HG02678 (cell line): Measurements from ENCODE around the gene TC2N.
"Not testable (repeated sequence)": the region's sequence is repeated elsewhere in the genome, so short reads cannot be mapped to it uniquely, and the experiment has no call there.

Experiments
- ATAC-seq: cut with Tn5 transposase; IDR thresholded peaks from one replicate; pipeline ENCODE4 v1.9.1; 2021; ENCODE audit warnings: mild to moderate bottlenecking, moderate library complexity; ENCODE audit not compliant: unreplicated experiment

Gene TC2N

GRCh38 chr14:91889477-91890211 is 22.3 kb upstream of the TC2N start:
- ATAC-seq: no peak

- no peak for ATAC-seq
Measured at GRCh38 chr14:91888641-91889476, 21.5 kb upstream of the TC2N start.

DNA sequence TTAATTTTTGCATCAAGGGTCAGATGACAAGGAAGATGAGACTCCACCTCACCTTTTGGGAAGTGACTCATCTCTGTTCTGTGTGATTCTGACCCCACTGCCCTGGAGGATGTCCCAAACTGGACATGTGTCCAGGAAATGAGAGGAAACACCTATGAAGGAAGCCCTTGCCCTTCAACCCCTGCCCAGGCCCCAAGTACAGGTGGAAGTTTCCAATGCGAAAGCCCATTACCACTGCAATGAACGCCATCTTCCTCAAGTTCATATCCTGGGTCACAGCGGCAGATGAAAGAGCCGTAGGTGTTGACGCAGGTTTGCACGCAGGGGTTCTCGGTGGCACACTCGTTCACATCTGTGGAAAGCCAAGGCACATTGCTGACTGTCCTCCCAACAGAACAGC is 19.6 kb upstream of the TC2N start:
- ATAC-seq: no peak

- no peak for ATAC-seq
Measured at GRCh38 chr14:91885839-91886238, 18.5 kb upstream of the TC2N start.

DNA sequence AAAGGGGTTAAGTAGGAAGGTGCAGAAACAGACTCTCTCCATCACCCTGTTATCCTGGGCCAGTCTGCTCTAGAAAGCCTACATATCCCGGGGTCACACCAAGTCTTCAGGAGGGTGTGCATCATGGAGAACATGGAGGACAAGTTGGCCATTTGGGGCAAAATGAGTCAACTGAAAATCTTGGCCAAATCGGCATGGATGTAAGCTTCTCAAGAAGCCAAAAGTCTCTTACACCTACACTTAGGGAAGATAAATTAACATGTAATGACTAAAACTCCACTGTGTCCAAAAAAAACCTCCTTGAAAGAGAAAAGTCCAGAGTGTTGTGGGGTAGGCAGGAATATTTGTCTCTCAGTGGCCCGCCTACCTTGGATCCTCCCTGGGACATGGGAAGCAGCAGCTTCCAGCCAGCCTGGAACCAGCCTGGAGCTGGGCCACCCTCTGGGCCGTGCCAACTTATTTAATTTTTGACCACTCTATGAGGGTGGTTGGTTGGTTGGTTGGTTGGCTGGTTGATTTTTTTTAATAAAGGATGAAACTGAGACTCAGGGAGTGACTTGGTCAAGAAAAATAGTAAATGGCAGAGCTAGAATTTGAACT is 17.9 kb upstream of the TC2N start:
- no peak for ATAC-seq

DNA sequence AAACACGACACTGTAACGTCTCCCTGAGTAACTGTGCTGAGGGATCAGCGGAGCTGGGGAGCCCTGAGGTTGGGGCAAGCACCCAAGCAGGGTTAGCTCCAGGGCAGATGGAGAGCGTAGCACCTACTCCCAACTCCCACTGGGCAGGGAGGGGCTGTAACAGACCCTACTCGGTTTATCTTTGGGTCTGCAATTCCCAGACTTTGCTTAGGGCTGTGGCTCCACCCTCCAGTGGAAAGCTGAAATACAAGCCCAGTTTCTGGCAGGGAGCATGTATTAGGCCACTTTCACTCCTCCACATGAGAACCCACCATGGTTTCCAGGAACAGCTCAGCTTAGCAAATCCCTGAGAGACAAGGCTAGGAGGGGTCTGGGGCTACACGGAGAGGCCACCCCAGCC is 17.3 kb upstream of the TC2N start:
- ATAC-seq: no peak

- no peak for ATAC-seq
Measured at GRCh38 chr14:91883753-91884152, 16.4 kb upstream of the TC2N start.

DNA sequence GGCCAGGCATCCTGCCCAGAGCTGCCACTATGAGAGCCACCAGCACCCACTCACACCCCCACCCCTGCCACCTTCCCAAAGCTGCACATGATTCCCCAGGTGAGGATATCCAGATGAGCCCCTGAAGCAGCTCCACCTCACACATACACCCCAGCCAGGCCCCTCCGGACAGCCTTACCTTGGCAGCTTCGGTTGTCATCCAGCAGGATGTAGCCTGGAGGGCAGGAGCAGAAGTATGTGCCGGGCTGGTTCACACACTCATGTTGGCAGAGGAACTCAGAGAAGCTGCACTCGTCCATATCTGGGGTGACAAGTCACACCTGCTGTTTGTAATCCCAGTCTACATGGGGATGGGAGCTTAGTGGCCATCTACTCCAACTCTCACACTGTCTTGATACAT is 15.4 kb upstream of the TC2N start:
- ATAC-seq: no peak

DNA sequence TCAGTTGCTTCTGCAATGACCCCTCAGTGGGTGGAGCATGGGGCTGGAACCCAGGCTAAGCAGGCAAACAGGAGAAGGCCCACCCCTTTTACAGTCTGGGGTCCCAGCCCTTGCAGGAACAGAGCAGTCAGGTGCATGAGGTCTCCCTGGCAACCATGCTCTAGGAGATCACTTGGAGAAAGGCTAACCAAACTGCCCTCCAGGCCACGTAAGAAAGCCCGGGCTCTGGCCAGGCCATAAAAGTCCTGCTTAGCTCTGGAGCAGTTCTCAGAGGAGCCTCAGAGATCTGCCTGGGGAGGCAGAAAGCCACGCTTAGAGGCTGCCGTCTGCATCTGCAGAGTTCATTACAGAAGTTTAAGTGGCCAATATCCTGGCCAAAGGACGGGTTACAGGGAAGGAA is 15.0 kb upstream of the TC2N start:
- ATAC-seq: no peak

- no peak for ATAC-seq
Measured at GRCh38 chr14:91879196-91879595, 11.9 kb upstream of the TC2N start.

DNA sequence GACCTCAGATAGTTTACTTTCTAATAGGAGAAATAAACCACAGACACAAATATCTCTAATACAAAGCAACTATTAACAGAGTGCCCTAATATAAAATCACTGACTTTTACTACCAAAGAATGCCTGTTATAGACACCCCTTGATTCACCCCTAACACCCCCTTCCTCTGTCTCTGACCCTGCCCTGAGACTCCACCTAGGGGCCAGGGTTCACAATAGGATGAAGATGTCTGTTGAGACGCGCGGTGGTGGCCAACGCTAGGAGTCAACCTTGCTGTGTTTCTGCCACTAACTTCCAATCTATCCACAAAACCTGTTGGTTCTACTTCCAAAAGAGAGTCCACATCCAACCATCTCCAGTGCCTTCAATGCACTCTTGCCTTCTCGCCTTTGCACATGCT is 10.9 kb upstream of the TC2N start:
- ATAC-seq: no peak

- no peak for ATAC-seq
Measured at GRCh38 chr14:91877376-91877915, 10.1 kb upstream of the TC2N start.

GRCh38 chr14:91876492-91876891 is 9.2 kb upstream of the TC2N start:
- no peak for ATAC-seq

DNA sequence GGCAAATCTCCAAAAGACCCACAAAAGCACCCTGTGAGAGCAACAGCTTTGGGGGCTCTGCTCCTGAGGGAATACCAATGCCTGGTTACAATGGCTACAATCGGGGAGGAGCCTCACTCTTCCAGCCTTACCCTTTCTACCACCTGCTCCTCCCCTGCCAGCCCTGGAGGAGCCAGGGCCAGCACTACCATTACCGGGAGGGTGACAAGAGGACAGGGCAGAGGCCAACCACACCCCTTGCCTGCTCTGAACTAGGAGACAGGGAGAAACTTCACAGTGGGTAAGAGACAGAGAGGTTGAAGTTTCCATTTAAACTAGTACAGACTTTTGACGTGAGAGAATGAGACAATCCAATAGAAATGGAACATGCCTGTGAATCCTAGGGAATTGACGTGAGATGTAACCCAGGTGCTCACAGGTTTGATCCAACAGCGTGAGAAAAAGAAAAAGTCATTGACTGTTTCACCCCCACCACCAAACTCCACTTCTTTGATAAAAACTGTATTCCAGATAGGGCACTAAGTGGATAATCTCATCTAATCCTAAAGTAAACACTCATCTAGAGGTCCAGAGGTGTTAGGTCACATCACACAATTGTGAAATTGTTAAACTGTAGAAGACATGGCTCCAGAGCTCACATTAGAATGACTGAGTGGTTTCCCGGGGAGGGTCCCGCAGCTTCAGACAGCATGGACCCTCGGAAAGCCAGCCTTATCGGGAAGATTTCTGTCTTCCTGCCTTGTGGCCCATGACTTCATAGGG is 8.4 kb upstream of the TC2N start:
- ATAC-seq: no peak

DNA sequence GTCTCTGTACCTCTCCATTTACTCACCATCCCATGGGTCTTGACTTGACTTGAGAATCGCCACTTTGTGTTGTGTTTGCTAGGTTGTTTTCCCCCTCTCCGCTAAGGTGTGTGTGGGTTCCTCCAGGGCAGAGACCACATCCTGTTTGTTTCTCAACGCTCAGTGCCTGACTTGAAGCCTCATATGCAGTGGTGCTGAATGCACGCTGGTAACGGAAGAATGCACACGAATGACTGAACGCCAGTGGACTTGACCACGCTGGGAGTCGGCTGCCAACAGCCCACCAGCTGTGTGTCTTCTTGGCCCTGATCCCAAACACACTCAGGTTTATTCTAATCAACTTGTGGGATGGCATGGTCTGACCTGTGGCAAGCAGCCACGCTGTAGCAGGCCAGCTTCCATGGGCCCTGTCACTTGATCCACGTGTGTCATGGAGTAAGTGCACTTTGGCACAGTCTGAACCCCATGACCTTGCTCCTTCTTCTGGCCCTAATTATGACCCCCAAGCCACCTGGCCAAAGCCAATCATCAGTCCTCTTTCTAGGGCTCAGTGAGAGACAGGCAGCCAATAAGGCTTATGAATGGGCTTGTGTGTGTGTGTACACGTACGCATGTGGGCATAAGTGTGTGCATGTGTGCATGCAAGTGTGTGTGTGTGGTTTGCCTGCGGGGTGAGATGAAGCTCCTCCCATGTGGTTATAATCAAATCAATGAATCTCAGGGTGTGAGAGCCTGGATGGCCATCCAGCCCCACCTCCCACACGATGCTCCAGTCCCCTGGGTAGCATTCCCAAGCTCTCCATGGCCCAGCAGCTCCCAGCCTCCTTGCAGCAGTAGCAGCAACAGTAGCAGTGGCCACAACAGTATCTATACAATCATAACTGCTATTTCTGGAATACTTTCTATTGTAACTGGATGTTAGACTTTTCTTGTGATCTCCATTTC is 6.4 kb upstream of the TC2N start:
- peak; percentile 85 for ATAC-seq

DNA sequence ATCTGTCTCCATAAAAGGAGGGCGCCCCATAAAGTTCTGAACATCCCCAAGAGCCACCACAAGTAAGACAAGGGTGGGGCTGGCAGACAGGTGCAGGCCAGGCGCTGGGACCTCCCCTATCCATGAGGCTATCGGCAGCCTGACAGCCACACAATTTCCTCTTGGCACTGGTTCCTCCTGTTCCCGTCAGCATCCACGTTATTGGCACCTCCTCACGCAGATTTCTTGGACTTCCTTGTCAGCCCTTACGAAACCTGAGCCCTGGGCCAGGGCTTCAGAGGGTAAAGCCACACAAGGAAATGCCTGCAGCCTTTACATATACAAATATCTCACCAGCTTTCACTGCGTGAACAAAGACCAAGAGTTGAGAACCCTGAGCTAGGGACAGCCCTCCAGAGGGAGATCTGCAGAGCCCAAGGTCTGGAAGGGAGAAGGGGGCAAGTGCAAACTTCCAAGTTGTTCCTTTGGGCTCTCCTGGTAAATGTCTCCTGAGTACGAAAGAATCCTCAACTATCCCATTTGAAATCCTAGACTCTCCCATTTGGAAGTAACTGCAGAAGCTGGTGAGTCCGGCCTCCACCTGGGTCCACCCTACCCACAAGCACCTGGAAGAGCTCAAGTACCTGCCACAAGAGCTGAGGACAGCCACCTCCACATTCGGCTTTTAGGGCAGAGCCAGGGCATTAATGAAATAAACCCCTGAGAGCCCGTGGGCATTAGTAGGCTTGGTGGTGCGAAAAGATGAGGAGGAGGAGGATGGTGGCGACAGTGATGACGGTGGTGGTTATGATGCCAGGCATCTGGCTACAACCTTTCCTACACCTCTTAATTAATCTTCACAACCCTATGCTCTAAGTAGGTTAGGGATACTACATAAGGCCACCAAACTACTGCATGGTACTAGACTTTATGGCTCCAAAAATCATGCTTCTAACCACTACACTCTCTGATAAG is 5.5 kb upstream of the TC2N start:
- ATAC-seq: peak; percentile 18

DNA sequence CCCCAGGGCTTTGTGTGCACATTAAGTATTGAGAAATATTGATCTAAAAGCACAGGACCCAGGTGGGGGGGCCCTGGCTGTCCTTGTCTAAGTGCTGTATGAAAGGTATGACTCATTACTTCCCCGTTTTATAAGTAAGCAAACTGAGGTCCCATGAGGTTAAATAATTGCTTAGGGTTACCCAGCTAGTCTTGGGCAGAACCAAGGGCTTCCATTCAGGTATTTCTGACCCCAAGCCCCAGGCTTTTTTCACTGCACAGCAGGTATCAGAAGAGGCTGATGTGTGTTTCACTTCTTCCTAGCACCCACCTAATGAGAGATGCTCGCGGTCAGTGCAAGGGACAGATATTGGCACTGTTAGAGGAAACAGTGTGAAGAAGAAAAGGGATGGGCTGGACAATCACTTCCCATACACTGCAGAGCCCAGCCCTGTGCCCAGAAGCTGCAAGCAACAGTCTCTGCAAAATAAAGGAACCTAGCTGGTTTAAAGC is 4.7 kb upstream of the TC2N start:
- peak; percentile 42 for ATAC-seq

- not testable (repeated sequence) for ATAC-seq
Measured at GRCh38 chr14:91871401-91871800, 4.1 kb upstream of the TC2N start.

GRCh38 chr14:91870890-91871289 is 3.6 kb upstream of the TC2N start:
- no peak for ATAC-seq
